Gastroesophageal sphincter (tissue), 4 donors: ENCODE data around the gene BLOC1S5. TPM values are rescaled to one million over a fixed set of nuclear protein-coding genes. Genes with fewer than 3 reads are reported as not detected.

Source experiments
- ATAC-seq: fragments of 150-250 bp; one replicate; pipeline ENCODE4 v1.9.1; 2016; ENCODE audit warnings: mild to moderate bottlenecking, moderate library complexity
- H3K27ac ChIP-seq, 4 donors: fragments of 200-600 bp; sonication (generic) in 3 of 4; 1 replicate in 3 of 4; 2 replicates in 1 of 4; pipeline ENCODE4 v1.5.1; 2016 to 2019
- H3K27me3 ChIP-seq: fragments of 200-600 bp; sonication (generic); one replicate; pipeline ENCODE4 v1.5.1; 2019
- H3K36me3 ChIP-seq, 2 donors: fragments of 200-600 bp; sonication (generic); one replicate each; pipeline ENCODE4 v1.5.1; 2019; ENCODE audit warnings: control low read depth in 1 of 2
- H3K4me1 ChIP-seq, 3 donors: fragments of 200-600 bp; sonication (generic); 1 replicate in 2 of 3; 2 replicates in 1 of 3; pipeline ENCODE4 v1.5.1; 2016 to 2019; ENCODE audit warnings: control low read depth in 2 of 3
- H3K4me3 ChIP-seq, 2 donors: fragments of 200-600 bp; sonication (generic); one replicate each; pipeline ENCODE4 v1.5.1; 2019; ENCODE audit warnings: mild to moderate bottlenecking in 1 of 2, moderate library complexity in 1 of 2
- H3K9me3 ChIP-seq, 3 donors: fragments of 200-600 bp; sonication (generic); one replicate each; pipeline ENCODE4 v1.5.1; 2017 to 2019; ENCODE audit warnings: control low read depth in 2 of 3
- CTCF ChIP-seq, 4 experiments: fragments of 200-600 bp in 2 of 4; fragments of 450-650 bp in 2 of 4; sonication (generic) in 1 of 4; IDR thresholded peaks; one replicate each; pipeline ENCODE4 v1.5.1; 2017 to 2019; ENCODE audit warnings: antibody characterized with exemption in 4 of 4, mild to moderate bottlenecking in 2 of 4, moderate library complexity in 2 of 4
- EP300 ChIP-seq: sonication (generic); formaldehyde crosslinking; IDR thresholded peaks from one replicate; pipeline ENCODE4 v1.6.1; 2017; ENCODE audit warnings: antibody characterized with exemption, mild to moderate bottlenecking
- POLR2A ChIP-seq, 2 donors: fragments of 450-650 bp; IDR thresholded peaks; one replicate each; pipeline ENCODE4 v1.6.1; 2017; ENCODE audit warnings: antibody characterized with exemption in 2 of 2, mild to moderate bottlenecking in 2 of 2, moderate library complexity in 1 of 2
- POLR2AphosphoS5 ChIP-seq: sonication (generic); formaldehyde crosslinking; IDR thresholded peaks from one replicate; pipeline ENCODE4 v1.6.1; 2017; ENCODE audit warnings: antibody characterized with exemption
- WGBS, 2 donors: methylation state at CpG; one replicate each; pipeline ENCODE4 v1.1.5; 2018; ENCODE audit warnings: low coverage in 1 of 2; 5-methylcytosine and 5-hydroxymethylcytosine counted together
- total RNA-seq, 4 donors: library from RNA; depleted of rRNA; stranded (reverse); fragments of >200 nt; gene quantifications; one replicate each; pipeline ENCODE4 v1.1.0, GENCODE V29; 2016

Gene BLOC1S5
- total RNA-seq, 4 donors from 2014 or later = 10.9 to 15.7 (median 14.8) TPM

GRCh38 chr6:8085053-8085511, 20.9 kb upstream of the BLOC1S5 start:
- 28 to 31% methylated on average over 2 of the region's 2 CpGs for WGBS, 2 donors
- peaks cover 0 to 10% (median 5%) of the 10 kb centered on the region in 3 donors for H3K4me1 ChIP-seq
- no peak for TF ChIP-seq CTCF (IDR thresholded peaks at IDR 0.05)
- TF ChIP-seq EP300 = no peak
- no peak for TF ChIP-seq POLR2A (IDR thresholded peaks at IDR 0.05)
- no peak for TF ChIP-seq POLR2AphosphoS5
- H3K36me3 ChIP-seq = peaks cover 0 to 43% of the 10 kb centered on the region in 2 donors
- H3K27ac ChIP-seq = no peak overlapping the region
- H3K27me3 ChIP-seq = no peaks in the 10 kb centered on the region
- H3K4me3 ChIP-seq = no peak overlapping the region
- no peaks in the 10 kb centered on the region for H3K9me3 ChIP-seq
- peak; percentile 73 for ATAC-seq

- no peak for ATAC-seq
- Histone ChIP-seq H3K4me3 (no peak overlapping the region), H3K27me3 (no peaks in the 10 kb centered on the region), H3K27ac (no peak overlapping the region), H3K4me1 (peaks cover 0 to 10% (median 5%) of the 10 kb centered on the region in 3 donors), H3K36me3 (peaks cover 0 to 38% of the 10 kb centered on the region in 2 donors), H3K9me3 (no peaks in the 10 kb centered on the region)
- TF ChIP-seq POLR2AphosphoS5 (no peak), CTCF (IDR thresholded peaks at IDR 0.05) (no peak), POLR2A (IDR thresholded peaks at IDR 0.05) (no peak), EP300 (no peak)
- WGBS, 2 donors = 67 to 92% methylated on average over 4 of the region's 4 CpGs
Observed at GRCh38 chr6:8084586-8084985, 20.4 kb upstream of the BLOC1S5 start.

GRCh38 chr6:8082954-8083858, 19.0 kb upstream of the BLOC1S5 start:
- Histone ChIP-seq H3K4me3 (no peak overlapping the region), H3K4me1 (peaks cover 0 to 10% (median 5%) of the 10 kb centered on the region in 3 donors)
- ATAC-seq = peak; percentile 59

GRCh38 chr6:8082572-8082953, 18.4 kb upstream of the BLOC1S5 start:
- Histone ChIP-seq H3K9me3 (no peaks in the 10 kb centered on the region), H3K27ac (no peak overlapping the region), H3K36me3 (peaks cover 0 to 26% of the 10 kb centered on the region in 2 donors), H3K4me1 (peaks cover 0 to 10% (median 5%) of the 10 kb centered on the region in 3 donors), H3K4me3 (no peak overlapping the region), H3K27me3 (no peaks in the 10 kb centered on the region)
- TF ChIP-seq EP300 = no peak
- TF ChIP-seq POLR2AphosphoS5 = no peak
- TF ChIP-seq CTCF (IDR thresholded peaks at IDR 0.05) = no peak
- no peak for TF ChIP-seq POLR2A (IDR thresholded peaks at IDR 0.05)
- ATAC-seq = no peak
- 79 to 100% methylated on average over 1 of the region's 1 CpG for WGBS, 2 donors

More at GRCh38 chr6:8082954-8083858, 19.0 kb upstream of the BLOC1S5 start:
- no peaks in the 10 kb centered on the region for H3K27me3 ChIP-seq
- no peaks in the 10 kb centered on the region for H3K9me3 ChIP-seq
- TF ChIP-seq POLR2AphosphoS5 = no peak
- H3K27ac ChIP-seq = no peak overlapping the region
- peaks cover 0 to 29% of the 10 kb centered on the region in 2 donors for H3K36me3 ChIP-seq
- WGBS, 2 donors = 51 to 74% methylated on average over 11 of the region's 11 CpGs

- WGBS, 2 donors = 67 to 75% methylated on average over 3 to 4 of the region's 4 CpGs
- TF ChIP-seq EP300 = no peak
- no peak for TF ChIP-seq POLR2A (IDR thresholded peaks at IDR 0.05)
- Histone ChIP-seq H3K4me1 (peaks cover 0 to 10% (median 5%) of the 10 kb centered on the region in 3 donors), H3K27ac (no peak overlapping the region), H3K27me3 (no peaks in the 10 kb centered on the region), H3K9me3 (no peaks in the 10 kb centered on the region), H3K36me3 (peaks cover 0 to 11% of the 10 kb centered on the region in 2 donors), H3K4me3 (no peak overlapping the region)
- peak; percentile 35 for ATAC-seq
Observed at GRCh38 chr6:8080362-8081151, 16.4 kb upstream of the BLOC1S5 start.
